Uterus (tissue), 4 donors: ENCODE data around the gene MICAL3. TPM values are rescaled to one million over a fixed set of nuclear protein-coding genes. Genes with fewer than 3 reads are reported as not detected.

Experiments used
- DNase-seq, 2 donors: peaks; one replicate each; pipeline ENCODE4 v3.0.0-alpha.2; 2019 to 2020
- H3K27ac ChIP-seq, 2 donors: fragments of 200-600 bp; sonication (generic); 1 replicate in 1 of 2; 2 replicates in 1 of 2; pipeline ENCODE4 v1.5.1; 2016 to 2018
- H3K27me3 ChIP-seq, 2 donors: fragments of 200-600 bp; sonication (generic); one replicate each; pipeline ENCODE4 v1.5.1; 2018 to 2019; ENCODE audit warnings: control low read depth in 1 of 2
- H3K36me3 ChIP-seq, 2 donors: fragments of 200-600 bp; sonication (generic); one replicate each; pipeline ENCODE4 v1.5.1; 2019; ENCODE audit warnings: control low read depth in 1 of 2
- H3K4me1 ChIP-seq, 2 donors: fragments of 200-600 bp; sonication (generic); one replicate each; pipeline ENCODE4 v1.5.1; 2018 to 2019; ENCODE audit warnings: control low read depth in 1 of 2
- H3K4me3 ChIP-seq, 2 donors: fragments of 200-600 bp; sonication (generic); 1 replicate in 1 of 2; 2 replicates in 1 of 2; pipeline ENCODE4 v1.5.1; 2018 to 2019; ENCODE audit warnings: mild to moderate bottlenecking in 1 of 2
- H3K9me3 ChIP-seq, 2 donors: fragments of 200-600 bp; sonication (generic); one replicate each; pipeline ENCODE4 v1.5.1; 2019; ENCODE audit warnings: control low read depth in 1 of 2
- CTCF ChIP-seq, 4 experiments: fragments of 200-600 bp in 2 of 4; fragments of 450-650 bp in 2 of 4; sonication (generic) in 2 of 4; IDR thresholded peaks; one replicate each; pipeline ENCODE4 v1.5.1; 2016 to 2019; ENCODE audit warnings: antibody characterized with exemption in 4 of 4, mild to moderate bottlenecking in 2 of 4, moderate library complexity in 1 of 4
- POLR2A ChIP-seq, 2 donors: fragments of 450-650 bp; IDR thresholded peaks; one replicate each; pipeline ENCODE4 v1.6.1; 2016; ENCODE audit warnings: antibody characterized with exemption in 2 of 2, mild to moderate bottlenecking in 1 of 2, moderate library complexity in 1 of 2
- intact Hi-C: fragments of 100-400 bp; cut with DNase I; formaldehyde crosslinking; loops from one replicate; pipeline ENCODE4 v1.15.1; 2023; ENCODE audit warnings: low total_unique reads
- total RNA-seq, 4 donors: library from RNA; depleted of rRNA in 3 of 4; stranded (reverse); fragments of >200 nt in 3 of 4; gene quantifications; one replicate each; pipeline versions ENCODE4 v1.1.0 to v1.2.4, GENCODE V29; 2014 to 2023
- donor health status: DM: yes; HTN: yes; CAD: no.

The MICAL3 gene
- total RNA-seq, 4 donors from 2014 or later: 13.5 to 167 (median 47.2) TPM

GRCh38 chr22:17868771-17869170, 155.6 kb downstream of the MICAL3 start:
- Histone ChIP-seq H3K27me3 (no peaks in the 10 kb centered on the region), H3K9me3 (no peaks in the 10 kb centered on the region), H3K27ac (peak overlapping the region in 1 of 2 donors; percentile 53), H3K4me1 (no peaks in the 10 kb centered on the region), H3K4me3 (no peak overlapping the region), H3K36me3 (no peaks in the 10 kb centered on the region)
- DNase-seq: no peak
- intact Hi-C loops: no loop called here
- TF ChIP-seq POLR2A (IDR thresholded peaks at IDR 0.05): no peak
- TF ChIP-seq CTCF (IDR thresholded peaks at IDR 0.05): no peak

GRCh38 chr22:17867160-17867785, 157.1 kb downstream of the MICAL3 start:
- Histone ChIP-seq H3K36me3 (no peaks in the 10 kb centered on the region), H3K4me3 (no peak overlapping the region), H3K27ac (peak overlapping the region; percentile 29 to 53), H3K9me3 (no peaks in the 10 kb centered on the region), H3K4me1 (no peaks in the 10 kb centered on the region), H3K27me3 (no peaks in the 10 kb centered on the region)
- DNase-seq: peak; percentile 64 to 66
- intact Hi-C loops: no loop called here
- TF ChIP-seq POLR2A (IDR thresholded peaks at IDR 0.05) (no peak), CTCF (IDR thresholded peaks at IDR 0.05) (no peak)

GRCh38 chr22:17866621-17867020, 157.7 kb downstream of the MICAL3 start:
- TF ChIP-seq CTCF (IDR thresholded peaks at IDR 0.05) (no peak), POLR2A (IDR thresholded peaks at IDR 0.05) (no peak)
- intact Hi-C loops: no loop called here
- DNase-seq: no peak
- Histone ChIP-seq H3K27me3 (no peaks in the 10 kb centered on the region), H3K4me3 (no peak overlapping the region), H3K36me3 (no peaks in the 10 kb centered on the region), H3K4me1 (no peaks in the 10 kb centered on the region), H3K9me3 (no peaks in the 10 kb centered on the region), H3K27ac (peak overlapping the region in 1 of 2 donors; percentile 53)

GRCh38 chr22:17866127-17866526, 158.2 kb downstream of the MICAL3 start:
- no peak overlapping the region for H3K27ac ChIP-seq
- no peaks in the 10 kb centered on the region for H3K27me3 ChIP-seq

More at GRCh38 chr22:17866127-17866526, 158.2 kb downstream of the MICAL3 start:
- Histone ChIP-seq H3K4me1 (no peaks in the 10 kb centered on the region), H3K4me3 (no peak overlapping the region), H3K9me3 (no peaks in the 10 kb centered on the region), H3K36me3 (no peaks in the 10 kb centered on the region)
- intact Hi-C loops: no loop called here
- TF ChIP-seq CTCF (IDR thresholded peaks at IDR 0.05) (no peak), POLR2A (IDR thresholded peaks at IDR 0.05) (no peak)
- no peak for DNase-seq
